GM23248 (cell line): Measurements from ENCODE around the gene POLD1.

Experiments
- EZH2 ChIP-seq: fragments of 200-600 bp; sonication (generic); IDR thresholded peaks from 2 replicates; pipeline ENCODE4 v1.6.1; 2018; ENCODE audit warnings: antibody characterized with exemption, mild to moderate bottlenecking; ENCODE audit not compliant: insufficient read depth, poor library complexity, severe bottlenecking
- EZH2phosphoT487 ChIP-seq: fragments of 200-600 bp; sonication (generic); IDR thresholded peaks from 2 replicates; pipeline ENCODE4 v1.6.1; 2018; ENCODE audit warnings: antibody characterized with exemption, moderate library complexity, mild to moderate bottlenecking, low read depth; ENCODE audit not compliant: insufficient read depth

GRCh38 chr19:50410109-50410508 is 26.0 kb downstream of the POLD1 start:
- TF ChIP-seq EZH2 (no peak), EZH2phosphoT487 (no peak)
